NCI-H748 treated with DMSO at 0.1 percent for 48 hours (cell line): ENCODE measurements around the gene RNU1-3.
"Not testable (repeated sequence)": the region's sequence is repeated elsewhere in the genome, so short reads cannot be mapped to it uniquely, and the experiment has no call there.

ENCODE experiments used
- DNase-seq: peaks from one replicate; lab custom pipeline; 2025; lab: John Stamatoyannopoulos, UW

The RNU1-3 gene

DNA sequence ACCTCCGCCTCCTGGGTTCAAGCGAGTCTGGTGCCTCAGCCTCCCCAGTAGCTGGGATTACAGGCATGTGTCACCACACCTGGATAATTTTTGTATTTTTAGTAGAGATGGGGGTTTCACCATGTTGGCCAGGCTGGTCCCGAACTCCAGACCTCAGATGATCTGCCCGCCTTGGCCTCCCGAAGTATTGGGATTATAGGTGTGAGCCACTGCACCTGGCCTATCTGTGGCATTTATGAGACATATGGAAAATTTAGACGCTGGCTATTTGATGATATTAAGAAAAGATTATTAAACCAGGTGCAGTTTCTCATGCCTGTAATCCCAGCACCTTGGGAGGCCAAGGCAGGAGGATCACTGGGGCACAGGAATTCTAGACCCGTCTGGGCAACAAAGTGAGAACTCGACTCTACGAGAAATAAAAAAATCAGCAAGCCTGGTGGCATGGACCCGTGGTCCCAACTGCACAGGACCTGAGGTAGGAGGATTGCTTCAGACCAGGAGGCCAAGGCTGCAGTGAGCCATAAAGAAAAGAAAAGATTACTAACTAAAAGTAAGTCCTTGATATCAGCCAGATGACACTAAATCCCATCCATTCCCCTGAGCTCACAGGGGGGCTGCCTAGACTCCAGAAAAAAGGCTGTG is 30.1 kb downstream of the RNU1-3 start:
- DNase-seq, result not testable (repeated sequence)

DNA sequence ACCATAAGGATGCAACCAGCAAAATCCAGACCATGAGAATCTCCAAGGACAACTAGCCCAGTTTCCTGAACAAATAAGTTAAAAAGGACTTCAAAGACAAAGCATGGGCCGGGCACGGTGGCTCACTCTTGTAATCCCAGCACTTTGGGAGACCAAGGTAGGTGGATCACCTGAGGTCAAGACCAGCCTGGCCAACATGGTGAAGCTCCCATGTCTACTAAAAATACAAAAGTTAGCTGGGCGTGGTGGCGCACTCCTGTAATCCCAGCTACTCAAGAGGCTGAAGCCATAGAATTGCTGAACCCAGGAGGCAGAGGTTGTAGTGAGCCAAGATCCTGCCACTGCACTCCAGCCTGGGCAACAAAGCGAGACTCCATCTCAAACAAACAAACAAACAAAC is 30.8 kb downstream of the RNU1-3 start:
- DNase-seq, result not testable (repeated sequence)

DNA sequence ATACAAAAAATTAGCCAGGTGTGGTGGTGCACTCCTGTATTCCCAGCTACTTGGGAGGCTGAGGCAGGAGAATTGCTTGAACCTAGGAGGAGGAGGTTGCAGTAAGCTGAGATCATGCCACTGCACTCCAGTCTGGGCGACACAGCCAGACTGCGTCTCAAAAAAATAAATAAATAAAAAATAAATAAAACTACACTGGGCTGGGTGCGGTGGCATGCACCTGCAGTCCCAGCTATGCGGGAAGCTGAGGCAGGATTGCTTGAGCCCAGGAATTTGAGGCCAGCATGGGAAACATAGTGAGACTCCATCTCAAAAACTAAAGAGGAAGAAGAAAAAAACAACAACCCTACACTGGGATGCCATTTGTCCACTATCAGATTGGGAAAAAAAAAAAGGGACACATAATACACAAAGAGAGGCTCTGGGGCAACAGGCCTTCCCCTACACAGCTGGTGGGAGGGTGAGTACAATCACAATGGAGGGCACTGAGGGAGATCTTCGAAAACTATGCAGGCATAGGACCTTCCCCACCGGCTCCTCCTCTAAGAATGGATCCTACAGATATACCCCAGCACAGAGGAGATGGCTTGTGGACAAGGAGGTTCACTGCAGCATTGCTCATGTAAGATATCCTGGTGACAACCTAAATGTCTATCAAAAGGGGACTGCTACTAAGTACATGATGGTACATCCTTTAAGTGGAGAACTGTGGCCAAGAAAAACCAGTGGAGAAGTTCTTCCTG is 33.0 kb downstream of the RNU1-3 start:
- not testable (repeated sequence) for DNase-seq

DNA sequence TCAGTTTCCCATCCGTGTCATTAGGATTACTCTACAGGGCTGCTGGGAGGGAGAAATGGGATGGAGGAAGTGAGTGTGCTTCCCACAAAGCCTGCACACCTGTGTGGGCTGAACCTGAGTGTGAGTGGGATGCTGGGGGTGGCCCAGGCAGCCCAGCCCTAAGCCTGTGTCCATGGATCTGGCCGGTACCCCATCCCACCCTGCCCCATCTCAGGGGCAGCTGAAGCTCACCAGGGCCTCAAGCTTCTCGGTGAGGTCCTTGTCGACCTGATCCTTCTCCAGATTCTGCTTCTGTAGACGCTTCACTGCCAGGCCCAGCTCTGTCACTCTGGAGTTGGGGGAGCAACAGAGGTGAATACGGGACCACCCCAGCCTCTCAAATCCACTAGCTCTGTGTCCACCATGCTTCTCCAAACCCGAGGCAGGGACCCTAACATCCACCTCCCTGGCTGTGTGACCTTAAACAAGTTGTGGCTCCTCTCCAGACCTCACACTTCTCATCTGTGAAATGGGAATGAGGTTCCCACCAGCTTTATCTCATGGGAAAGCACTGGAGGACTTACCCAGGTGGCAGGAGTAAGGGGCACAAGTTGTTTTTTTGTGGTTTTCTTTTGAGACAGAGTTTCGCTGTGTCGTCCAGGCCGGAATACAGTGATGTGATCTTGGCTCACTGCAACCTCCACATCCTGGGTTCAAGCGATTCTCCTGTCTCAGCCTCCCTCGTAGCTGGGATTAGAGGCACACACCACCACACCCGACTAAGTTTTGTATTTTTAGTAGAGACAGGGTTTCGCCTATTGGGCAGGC is 34.5 kb downstream of the RNU1-3 start:
- DNase-seq, result not testable (repeated sequence)

DNA sequence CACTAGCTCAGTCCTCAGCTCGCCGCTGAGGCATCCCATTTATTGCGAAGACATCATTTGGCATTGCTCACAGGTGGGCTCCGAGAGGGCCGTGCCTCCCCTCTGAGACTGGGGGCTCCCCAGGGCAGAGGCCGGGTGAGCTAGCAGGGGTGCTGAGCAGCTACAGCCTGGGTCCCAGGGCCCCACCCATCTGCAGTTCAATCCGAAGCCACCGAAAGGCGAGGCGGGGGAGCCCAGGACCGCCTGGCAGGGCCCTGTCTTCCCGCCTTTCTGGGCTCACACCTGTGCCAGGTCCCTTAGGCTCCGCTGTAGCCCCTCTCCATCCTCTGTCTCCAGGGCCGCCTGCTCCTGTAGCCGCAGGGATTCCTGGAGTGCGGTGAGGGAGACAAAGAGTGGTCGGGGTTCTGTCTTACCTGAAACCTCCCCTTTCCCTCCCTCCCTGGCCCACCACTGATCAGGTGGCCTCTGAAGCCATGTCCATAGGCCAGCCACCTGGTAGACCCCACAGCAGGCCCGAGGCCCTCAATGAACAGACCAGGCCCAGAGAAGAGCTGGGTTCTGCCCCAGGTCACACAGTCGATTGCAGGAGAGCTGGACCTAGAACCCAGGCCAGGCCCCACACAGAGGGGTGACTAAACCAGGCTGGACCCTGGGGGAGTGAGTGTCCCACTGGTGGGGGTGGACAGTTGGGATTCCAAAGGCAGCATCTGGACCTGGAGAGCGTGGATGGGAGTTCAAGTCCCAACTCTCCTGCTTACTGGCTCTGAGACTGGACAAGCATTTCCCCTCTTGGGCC is 35.3 kb downstream of the RNU1-3 start:
- no peak for DNase-seq

DNA sequence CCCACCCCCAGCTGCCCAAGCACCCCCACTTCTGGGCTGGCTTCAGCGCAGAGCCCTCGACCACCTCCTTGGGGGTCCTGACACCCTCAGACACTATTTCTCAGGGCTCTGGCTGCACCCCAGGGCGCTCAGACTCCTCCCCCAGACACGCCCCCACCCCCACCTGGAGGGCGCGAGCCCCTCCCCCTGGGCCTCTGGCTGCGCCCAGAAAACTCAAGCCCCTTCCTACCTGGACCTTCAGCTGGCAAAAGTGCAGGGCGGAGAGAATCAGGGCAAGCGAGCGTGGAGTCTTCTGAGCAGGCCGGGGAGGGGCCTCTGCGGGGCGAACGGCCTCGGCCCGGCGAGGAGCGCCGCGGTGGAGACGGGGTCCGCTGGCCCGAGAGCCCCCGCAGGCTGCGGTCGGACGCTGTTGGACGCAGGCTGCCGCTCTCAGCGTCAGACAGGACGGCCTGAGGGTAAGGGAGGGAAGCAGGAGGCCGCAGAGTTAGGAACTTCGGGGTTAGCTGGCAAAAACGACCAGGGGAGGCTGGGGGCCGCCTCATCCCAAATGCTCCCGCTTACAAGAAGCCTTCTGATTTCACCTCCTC is 36.0 kb downstream of the RNU1-3 start:
- no peak for DNase-seq

DNA sequence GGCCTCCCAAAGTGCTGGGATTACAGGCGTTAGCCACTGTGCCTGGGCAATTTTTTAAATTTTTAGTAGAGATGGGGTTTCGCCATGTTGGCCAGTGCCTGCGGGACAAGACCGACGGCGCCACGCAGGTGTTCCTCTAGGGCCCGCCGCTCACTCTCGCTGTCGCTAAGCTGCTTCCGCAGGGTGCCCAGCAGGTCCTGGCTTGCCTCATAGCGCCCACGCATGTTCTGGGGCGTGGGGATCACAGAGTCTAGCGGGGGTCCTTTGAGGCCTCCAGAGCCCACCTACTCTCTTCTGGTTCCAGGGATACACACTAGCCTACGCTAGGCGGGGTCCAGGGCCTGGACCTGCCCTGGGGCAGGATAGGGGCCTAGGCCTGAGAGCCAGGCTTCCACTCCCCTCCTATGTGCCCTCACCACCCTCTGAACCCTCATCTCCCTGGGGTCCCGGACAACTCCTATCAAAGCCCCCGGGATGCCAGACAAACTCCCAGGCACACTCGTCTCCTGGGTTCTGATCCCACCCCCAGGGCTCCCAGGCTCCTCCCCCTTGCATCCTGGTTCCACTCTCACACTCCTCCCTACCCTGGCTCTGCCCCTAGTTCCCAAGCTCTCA is 36.7 kb downstream of the RNU1-3 start:
- DNase-seq, result not testable (repeated sequence)

DNA sequence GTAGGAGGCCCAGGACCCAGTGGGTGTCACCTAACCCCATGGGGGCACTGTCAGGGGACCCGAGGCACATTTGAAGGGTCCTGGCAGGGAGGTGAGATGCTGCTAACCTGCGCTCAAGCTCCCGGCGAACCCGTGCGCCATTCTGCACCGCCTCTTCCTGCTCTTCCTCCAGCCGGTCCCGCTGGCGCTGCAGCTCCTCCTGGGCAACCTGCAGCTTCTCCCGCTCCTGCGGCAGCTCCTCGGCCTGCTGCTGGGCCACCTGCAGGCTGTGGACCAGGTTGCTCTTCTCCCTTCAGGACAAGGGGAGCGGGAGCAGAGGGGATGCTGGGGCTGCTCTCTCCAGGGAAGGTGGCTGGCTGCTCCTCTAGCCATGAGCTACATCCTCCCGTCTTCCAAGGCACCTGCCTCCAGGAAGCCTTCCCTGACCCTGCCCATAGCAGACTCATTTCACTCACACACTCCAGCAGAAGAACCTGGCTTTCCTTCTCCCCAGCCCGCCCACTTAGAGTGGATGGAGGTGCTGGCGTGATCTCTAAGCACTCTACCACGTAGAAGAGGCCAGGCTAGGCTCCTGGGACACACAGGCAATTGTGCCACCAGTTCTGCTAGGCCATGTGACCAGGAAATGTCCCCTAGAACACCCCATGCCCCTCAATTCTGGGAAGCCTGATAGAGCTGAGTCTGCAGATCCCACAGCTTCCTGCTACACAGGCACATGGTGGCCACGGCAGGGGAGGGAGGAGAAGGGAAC is 38.2 kb downstream of the RNU1-3 start:
- no peak for DNase-seq

DNA sequence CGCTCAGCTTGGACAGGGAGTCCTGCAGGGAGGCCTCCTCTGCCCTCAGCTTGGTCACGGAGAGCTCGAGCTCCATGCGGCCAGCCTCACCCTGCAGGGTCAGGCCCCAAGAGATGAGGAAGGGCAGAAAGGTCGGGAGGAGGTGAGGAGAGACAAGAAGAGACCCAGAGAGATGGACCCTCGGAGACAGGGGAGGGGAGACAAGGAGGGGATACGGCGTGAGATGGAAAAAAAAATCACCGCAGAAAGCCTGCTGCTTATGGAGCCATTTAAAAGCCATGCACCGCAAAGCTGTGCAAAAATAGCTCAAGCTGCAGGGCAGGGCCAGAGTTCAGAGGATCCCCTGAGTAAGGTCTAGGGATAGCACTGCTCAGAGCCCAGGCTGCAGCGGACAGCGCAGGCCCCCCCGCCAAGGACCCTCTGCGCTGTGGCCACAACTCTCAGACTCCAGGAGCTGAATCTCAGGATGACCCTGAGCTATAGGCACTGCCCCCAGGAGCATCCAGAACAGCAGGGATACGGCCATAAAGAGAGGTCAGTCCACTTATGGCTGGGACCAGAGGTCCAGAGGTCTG is 40.3 kb downstream of the RNU1-3 start:
- not testable (repeated sequence) for DNase-seq

DNA sequence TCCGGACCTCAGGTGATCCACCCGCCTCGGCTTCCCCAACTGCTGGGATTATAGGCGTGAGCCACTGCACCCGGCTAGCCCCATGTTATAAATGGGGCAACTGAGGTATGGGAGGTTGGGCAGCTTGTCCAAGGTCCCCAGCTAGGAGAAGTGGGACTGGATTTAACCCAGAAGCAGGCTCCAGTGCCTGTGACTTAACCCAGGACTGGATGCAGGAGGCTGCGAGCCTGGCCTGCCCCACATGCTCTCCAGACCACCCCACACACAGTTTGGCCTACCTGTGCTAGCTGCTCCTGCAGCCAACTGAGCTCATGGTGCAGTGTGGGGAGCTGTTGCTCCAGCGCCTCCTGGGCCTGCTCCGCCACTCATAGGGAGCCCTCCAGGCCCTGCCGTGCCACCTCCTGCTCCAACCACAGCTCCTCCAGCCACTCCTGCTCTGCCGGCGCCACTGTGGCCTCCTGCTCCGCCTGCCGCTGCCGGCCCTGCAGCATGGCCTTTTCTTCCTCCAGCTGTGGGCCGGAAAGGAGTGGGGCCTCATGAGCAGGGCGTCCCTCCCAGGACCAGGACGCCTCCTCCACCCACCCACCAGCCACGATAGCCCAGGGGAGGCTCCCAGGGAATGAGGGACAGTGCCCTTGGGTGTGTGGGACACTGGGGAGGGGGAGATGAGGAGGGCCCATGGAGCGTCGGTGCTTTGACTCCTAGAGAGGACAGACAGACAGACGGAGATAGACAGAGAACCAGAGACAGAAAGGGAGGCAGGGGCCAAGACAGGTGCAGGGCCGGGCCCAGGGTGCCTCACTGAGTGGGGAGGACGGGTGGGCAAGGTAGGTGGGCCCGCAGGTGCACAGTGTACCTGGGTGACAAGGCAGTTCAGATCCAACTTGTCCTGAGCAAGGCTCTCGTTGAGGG is 41.0 kb downstream of the RNU1-3 start:
- no peak for DNase-seq

DNA sequence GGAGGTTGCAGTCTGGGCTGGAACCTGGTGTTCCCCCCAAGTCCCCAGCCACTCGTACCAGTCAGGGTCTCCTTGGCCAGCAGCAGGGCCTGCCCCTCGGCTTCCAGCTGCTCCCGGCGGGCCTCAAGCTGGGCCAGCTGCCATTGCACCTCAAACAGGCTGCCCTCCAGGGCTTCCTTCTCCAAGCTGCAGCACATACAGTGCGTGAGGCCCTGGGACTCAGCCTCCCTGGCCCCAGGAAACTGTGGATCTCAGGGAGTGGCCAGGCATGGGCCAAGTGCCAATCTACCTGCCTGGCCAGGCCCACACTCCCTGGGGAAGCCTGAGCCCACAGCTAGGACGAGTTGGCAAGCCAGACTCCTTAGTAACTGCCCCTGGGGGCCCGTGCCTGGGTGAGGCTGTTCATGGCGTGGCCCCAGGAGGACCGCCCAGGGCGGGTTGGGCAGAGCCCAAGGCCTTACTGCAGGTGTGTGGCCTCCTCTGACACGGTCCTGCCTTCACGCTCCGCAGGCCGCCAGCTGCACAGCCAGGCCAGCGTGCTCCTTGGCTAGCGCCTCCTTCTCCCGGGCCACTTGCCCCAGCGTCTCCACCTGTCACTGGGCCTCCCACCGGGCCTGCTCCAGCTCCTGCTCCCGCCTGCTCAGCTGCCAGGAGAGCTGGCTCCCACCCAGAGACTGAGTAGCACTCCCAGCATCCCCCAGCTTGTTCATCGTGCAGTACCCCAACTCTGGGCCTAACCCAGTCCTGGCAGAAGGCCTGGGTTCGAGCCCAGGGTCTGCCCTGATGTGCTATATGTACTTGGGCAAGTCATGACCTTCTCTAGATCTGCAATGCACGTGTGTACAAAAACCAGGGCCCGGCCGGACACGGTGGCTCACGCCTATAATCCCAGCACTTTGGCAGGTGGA is 42.7 kb downstream of the RNU1-3 start:
- not testable (repeated sequence) for DNase-seq

DNA sequence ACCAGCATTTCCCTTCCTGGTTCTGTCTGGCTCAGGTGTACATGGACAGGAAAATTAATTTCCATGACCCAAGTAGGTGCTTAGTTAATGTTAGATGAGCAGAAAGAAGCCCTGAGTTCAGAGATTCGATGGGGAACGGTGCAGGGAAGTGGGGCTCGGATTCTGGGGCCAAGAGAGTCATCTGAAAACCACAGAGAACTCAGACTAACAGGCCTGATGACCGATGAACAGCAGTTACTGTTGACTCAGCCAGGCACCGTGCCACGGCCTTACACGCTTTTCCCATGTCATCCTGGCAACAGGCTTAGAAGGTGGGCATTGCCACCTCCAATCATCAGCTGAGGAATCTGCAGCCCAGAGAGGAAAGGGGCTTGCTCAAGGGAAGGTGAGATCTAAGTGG is 43.4 kb downstream of the RNU1-3 start:
- not testable (repeated sequence) for DNase-seq

DNA sequence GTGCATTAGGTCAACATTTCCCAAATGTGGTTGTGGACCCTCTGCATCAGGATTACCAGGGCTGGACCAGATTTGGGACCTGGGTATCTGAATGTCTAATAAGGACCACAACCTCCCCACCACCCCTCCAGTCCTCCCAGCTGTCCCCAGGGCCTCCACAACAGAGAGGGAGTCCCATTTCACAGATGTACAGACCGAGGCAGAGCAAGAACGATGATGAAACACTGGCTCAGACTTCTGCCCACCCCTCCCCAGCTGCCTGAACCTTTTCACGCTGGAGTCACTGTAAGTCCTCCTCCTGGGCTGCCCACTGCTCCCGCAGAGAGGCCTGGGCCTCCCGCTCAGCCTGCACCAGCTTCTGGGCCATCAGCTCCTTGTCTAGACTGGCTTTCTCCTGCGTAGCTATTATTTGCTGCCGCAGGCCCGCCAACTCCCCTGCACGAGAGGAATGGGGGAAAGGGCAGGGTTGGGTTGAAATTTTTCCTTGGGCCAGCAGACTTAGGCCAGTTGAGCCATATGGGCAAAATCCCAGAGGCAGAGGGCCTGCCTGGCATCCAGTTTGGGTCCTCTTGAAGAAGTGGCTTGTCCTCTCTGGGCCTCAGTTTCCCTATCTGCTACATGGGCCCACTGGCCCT is 45.0 kb downstream of the RNU1-3 start:
- DNase-seq, result not testable (repeated sequence)

DNA sequence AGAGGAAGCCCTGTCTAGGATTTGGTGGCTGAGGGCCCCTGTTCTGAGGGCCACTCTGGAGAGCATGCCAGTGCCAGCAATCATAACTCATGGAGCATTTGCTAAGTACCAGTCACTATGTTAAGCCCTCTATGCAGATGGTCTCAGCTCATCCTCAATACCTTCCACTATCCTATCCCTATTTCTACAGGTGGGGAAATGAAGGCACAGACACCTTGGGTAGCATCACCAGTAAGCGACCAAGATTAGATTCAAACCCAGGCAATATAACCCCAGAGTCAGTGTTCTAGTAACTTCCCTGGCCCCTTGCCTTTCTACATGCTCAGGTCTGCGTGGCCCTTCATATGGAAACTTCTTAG is 45.5 kb downstream of the RNU1-3 start:
- DNase-seq, result no peak

DNA sequence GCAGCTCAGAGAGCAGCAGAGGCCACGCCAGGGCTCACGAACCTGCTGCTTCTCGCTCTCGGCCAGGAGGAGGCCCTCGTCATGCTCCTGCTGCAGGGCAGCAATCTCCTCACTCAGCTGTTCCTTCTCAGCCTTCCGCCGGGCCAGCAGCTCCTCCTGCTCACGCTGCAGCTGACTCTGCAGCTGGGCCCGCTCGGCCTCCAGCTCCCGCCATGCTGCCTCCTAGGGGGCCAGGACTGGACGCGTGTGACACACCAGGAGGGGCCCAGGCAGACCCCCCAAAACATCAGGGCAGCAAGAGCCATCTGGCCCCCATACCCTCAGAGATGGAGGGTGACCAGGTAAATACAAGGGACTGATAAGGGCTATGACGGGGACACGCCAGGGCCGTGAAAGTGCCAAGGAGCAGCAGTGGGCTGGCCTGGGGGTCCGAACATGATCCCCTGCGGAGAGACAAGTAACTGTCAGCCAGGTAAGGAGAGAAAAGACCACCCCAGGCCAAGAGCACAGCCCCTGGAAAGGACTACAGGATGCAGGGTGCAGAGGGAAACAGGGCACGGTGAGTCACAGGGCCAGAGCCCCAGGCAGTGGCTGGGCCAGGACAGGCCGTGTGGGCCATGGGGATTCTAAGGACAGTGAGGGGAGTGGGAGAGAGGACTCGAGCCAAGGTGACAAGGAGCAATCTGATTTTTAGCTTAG is 46.8 kb downstream of the RNU1-3 start:
- not testable (repeated sequence) for DNase-seq

DNA sequence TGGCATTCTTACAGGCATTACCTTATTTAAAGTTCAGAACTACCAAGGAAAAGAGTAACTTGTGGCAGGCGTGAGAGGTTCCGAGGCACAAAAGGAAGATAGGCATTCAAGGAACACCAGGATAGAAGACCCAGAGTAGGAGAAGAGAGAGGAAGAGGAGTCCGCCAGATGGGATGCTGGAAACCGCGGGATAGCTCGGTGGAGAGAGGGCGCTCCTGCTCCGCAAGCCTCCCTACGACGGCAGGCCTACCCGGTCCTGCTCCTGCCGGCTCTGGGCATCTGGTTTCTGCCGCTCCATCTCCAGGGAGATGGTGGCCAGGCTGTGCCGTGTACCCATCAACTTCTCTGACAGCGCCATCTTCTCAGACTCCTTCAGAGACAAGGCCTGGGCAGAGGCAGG is 48.0 kb downstream of the RNU1-3 start:
- no peak for DNase-seq
